PC-3 (cell line): ENCODE measurements around the gene TIMM44. TPM values are rescaled to one million over a fixed set of nuclear protein-coding genes. Genes with fewer than 3 reads are reported as not detected.

ENCODE experiments used
- ATAC-seq: fragments of 200-7000 bp; cut with Tn5 transposase; 2 replicates; pipeline ENCODE4 v1.9.1; 2020; ENCODE audit warnings: mild to moderate bottlenecking, moderate library complexity
- BruUV-seq: library from RNA; stranded (reverse); fragments of 400-500 nt; replicated peaks from 2 replicates; lab custom pipeline; 2021; lab: Mats Ljungman, UMichigan
- CTCF ChIA-PET: fragments of 300-600 bp; sonication (Branson Sonifier 250); formaldehyde crosslinking; loops from one replicate; lab custom pipeline; 2022; ENCODE audit warnings: antibody characterized with exemption; lab: Charles Lee
- POLR2A ChIA-PET: fragments of 300-600 bp; sonication (Branson Sonifier 250); formaldehyde crosslinking; loops from one replicate; lab custom pipeline; 2022; ENCODE audit warnings: antibody characterized with exemption; ENCODE audit not compliant: unreplicated experiment; lab: Charles Lee
- DNase-seq: peaks from one replicate; pipeline ENCODE4 v3.0.0-alpha.2; 2015
- H2AFZ ChIP-seq: fragments of 300-600 bp; sonication (generic); 2 replicates; pipeline ENCODE4 v1.6.0; 2016; ENCODE audit warnings: antibody characterized with exemption, low read length
- H3F3A ChIP-seq: fragments of 300-600 bp; sonication (generic); one replicate; pipeline ENCODE4 v1.6.0; 2017; ENCODE audit warnings: antibody characterized with exemption, low read length, control low read depth, mild to moderate bottlenecking; ENCODE audit not compliant: unreplicated experiment
- H3K27ac ChIP-seq: fragments of 300-600 bp; sonication (generic); 2 replicates; pipeline ENCODE4 v1.5.1; 2016; ENCODE audit warnings: mild to moderate bottlenecking, low read length
- H3K27me3 ChIP-seq: fragments of 300-600 bp; sonication (generic); 2 replicates; pipeline ENCODE4 v1.6.1; 2016; ENCODE audit warnings: low read length, mixed read lengths
- H3K36me3 ChIP-seq: fragments of 300-600 bp; sonication (generic); 2 replicates; pipeline ENCODE4 v1.6.1; 2016; ENCODE audit warnings: low read depth, mixed run types, low read length, mixed read lengths
- H3K4me1 ChIP-seq: fragments of 300-600 bp; sonication (generic); 2 replicates; pipeline ENCODE4 v1.5.1; 2016; ENCODE audit warnings: low read length; ENCODE audit not compliant: insufficient read depth
- H3K4me2 ChIP-seq: fragments of 300-600 bp; sonication (generic); 2 replicates; pipeline ENCODE4 v1.6.0; 2016; ENCODE audit warnings: low read length
- H3K4me3 ChIP-seq: fragments of 300-600 bp; sonication (generic); 2 replicates; pipeline ENCODE4 v1.5.1; 2016; ENCODE audit warnings: mild to moderate bottlenecking, low read length, mixed read lengths
- H3K79me2 ChIP-seq: fragments of 300-600 bp; sonication (generic); 2 replicates; pipeline ENCODE4 v1.6.1; 2017; ENCODE audit warnings: low read length, mixed read lengths
- H3K9ac ChIP-seq: fragments of 300-600 bp; sonication (generic); 2 replicates; pipeline ENCODE4 v1.6.0; 2016; ENCODE audit warnings: mild to moderate bottlenecking, low read length
- H3K9me2 ChIP-seq: fragments of 300-600 bp; sonication (generic); replicated peaks from 2 replicates; pipeline ENCODE4 v1.6.1; 2016; ENCODE audit warnings: mixed run types, low read length, mixed read lengths
- H3K9me3 ChIP-seq: fragments of 300-600 bp; sonication (generic); 2 replicates; pipeline ENCODE4 v1.6.1; 2016; ENCODE audit warnings: low read length, mixed read lengths
- H4K20me1 ChIP-seq: fragments of 300-600 bp; sonication (generic); 2 replicates; pipeline ENCODE4 v1.6.1; 2016; ENCODE audit warnings: low read length, mixed read lengths
- CTCF ChIP-seq: fragments of 300-600 bp; sonication (generic); conservative IDR thresholded peaks from 2 replicates; pipeline ENCODE4 v1.5.1; 2017; ENCODE audit warnings: antibody characterized with exemption, low read depth, mild to moderate bottlenecking, low read length
- EZH2 ChIP-seq: fragments of 300-600 bp; sonication (generic); IDR thresholded peaks from one replicate; pipeline ENCODE4 v1.6.1; 2017; ENCODE audit warnings: antibody characterized with exemption, mild to moderate bottlenecking, low read length; ENCODE audit not compliant: unreplicated experiment
- EZH2phosphoT487 ChIP-seq: fragments of 300-600 bp; sonication (generic); IDR thresholded peaks from 2 replicates; pipeline ENCODE4 v1.6.1; 2018; ENCODE audit warnings: mild to moderate bottlenecking, antibody characterized with exemption, low read length, borderline replicate concordance
- intact Hi-C: fragments of 100-400 bp; cut with micrococcal nuclease; formaldehyde crosslinking; loops from 2 replicates; pipeline ENCODE4 v1.9.0; 2023
- total RNA-seq: library from RNA; depleted of rRNA; stranded (reverse); fragments of >200 nt; gene quantifications from 2 replicates; pipeline ENCODE4 v1.2.3, GENCODE V29; 2014

Gene TIMM44
- total RNA-seq, 1 experiment from 2014 or later = 191 TPM

GRCh38 chr19:7887408-7888144, 55.9 kb downstream of the TIMM44 start:
- Histone ChIP-seq H3K36me3 (no peaks in the 10 kb centered on the region), H3K4me2 (peak overlapping the region; percentile 95), H3F3A (no peaks in the 10 kb centered on the region), H3K9me3 (no peaks in the 10 kb centered on the region), H3K4me1 (peaks cover 14% of the 10 kb centered on the region), H3K79me2 (peaks cover 39% of the 10 kb centered on the region), H3K9ac (peak overlapping the region; percentile 90; the same call in 1 of the 2 replicates), H3K9me2 (no peaks in the 10 kb centered on the region), H3K4me3 (peak overlapping the region; percentile 90), H4K20me1 (no peaks in the 10 kb centered on the region), H2AFZ (peak overlapping the region; percentile 89), H3K27me3 (no peaks in the 10 kb centered on the region), H3K27ac (no peak overlapping the region)
- no peak for DNase-seq
- TF ChIP-seq EZH2 = no peak
- TF ChIP-seq EZH2phosphoT487 = no peak
- no peak for TF ChIP-seq CTCF
- ChIA-PET CTCF (interaction anchor here (2.1 kb wide), 1 partner anchor 18 kb away, joined by 13 read pairs; no protein-coding TSS in a partner anchor), POLR2A (interaction anchor here (0.6 kb wide), 1 partner anchor 33 kb away, joined by 3 read pairs; no protein-coding TSS in a partner anchor)
- peak; percentile 3; the same call in 1 of the 2 replicates for ATAC-seq
- intact Hi-C loops = loop anchor here (2.0 kb wide), 1 partner anchor 15 kb away; the partner anchor contains the start of gene MAP2K7
- no TSS peak for BruUV-seq

- intact Hi-C loops = no loop called here
- Histone ChIP-seq H3K4me2 (no peak overlapping the region), H3K79me2 (peaks cover 24% of the 10 kb centered on the region), H3K27me3 (no peaks in the 10 kb centered on the region), H2AFZ (no peak overlapping the region), H3K4me1 (peaks cover 14% of the 10 kb centered on the region), H3K36me3 (no peaks in the 10 kb centered on the region), H3F3A (no peaks in the 10 kb centered on the region), H3K4me3 (no peak overlapping the region), H4K20me1 (no peaks in the 10 kb centered on the region), H3K27ac (no peak overlapping the region), H3K9me2 (no peaks in the 10 kb centered on the region), H3K9ac (no peak overlapping the region), H3K9me3 (no peaks in the 10 kb centered on the region)
- DNase-seq (no peak), ATAC-seq (no peak)
- ChIA-PET POLR2A (interaction anchor here (0.5 kb wide), 1 partner anchor 16 kb away, joined by 3 read pairs; no protein-coding TSS in a partner anchor), CTCF (no interaction called here)
- TF ChIP-seq EZH2 (no peak), EZH2phosphoT487 (no peak), CTCF (no peak)
- BruUV-seq = no TSS peak
These were observed 57.6 kb downstream of the TIMM44 start for GRCh38 chr19:7885818-7886217.
